Measurements from ENCODE around the gene BNIPL.

DNA sequence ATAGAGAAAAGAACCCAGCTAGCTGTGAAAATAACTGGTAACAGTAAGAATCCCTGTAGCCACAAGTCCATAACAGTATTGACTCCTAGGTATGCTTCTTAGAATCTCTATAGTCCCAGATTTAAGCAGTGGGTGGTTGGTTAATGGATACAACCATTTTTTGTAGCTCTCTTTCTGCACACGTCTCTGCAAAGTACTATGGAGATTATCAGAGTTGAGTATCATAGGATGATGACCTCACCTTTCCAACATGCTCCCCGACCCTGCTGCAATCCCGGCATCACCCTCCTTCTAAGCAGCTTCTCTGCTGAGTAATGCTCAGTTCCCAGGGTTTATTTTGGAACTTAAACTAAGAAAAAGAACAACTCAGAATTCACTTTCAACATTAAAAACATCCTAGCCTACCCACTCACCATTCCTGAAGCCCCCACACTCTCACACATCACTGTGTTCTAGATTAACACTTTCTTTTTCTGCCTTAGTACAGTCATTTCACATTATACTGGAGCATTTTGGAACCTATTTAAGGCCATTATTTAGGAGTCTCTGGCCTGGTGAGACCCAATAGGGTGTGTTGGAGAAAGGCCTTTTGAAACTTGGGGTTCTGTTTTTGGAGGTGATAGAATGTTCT, 26.5 kb downstream of the BNIPL start:
- no peak for TF ChIP-seq POLR2A (IDR thresholded peaks at IDR 0.05; ENCODE audit: low read depth, low read length)
- TF ChIP-seq POLR2AphosphoS5 (IDR thresholded peaks at IDR 0.05; ENCODE audit: low read depth, low read length): no peak
- no peak for TF ChIP-seq TAF1 (IDR thresholded peaks at IDR 0.05; ENCODE audit: borderline replicate concordance, low read depth, low read length)

Measured in GM12892 (cell line).